Measurements from ENCODE around the gene XYLT2.
"Not testable (repeated sequence)": the region's sequence is repeated elsewhere in the genome, so short reads cannot be mapped to it uniquely, and the experiment has no call there.

Gene XYLT2

GRCh38 chr17:50329716-50330115, 16.2 kb upstream of the XYLT2 start:
- no peak for TF ChIP-seq CTCF (IDR thresholded peaks at IDR 0.05; ENCODE audit: extremely low read depth, insufficient read depth, missing control alignments)
- DNase-seq (ENCODE audit: low spot score), result no peak
- in situ Hi-C loops (cut with MboI; ENCODE audit: low pct_unique_long_range_greater_than_20kb, low sequenced_read_pairs, unreplicated experiment), result no loop called here

DNA sequence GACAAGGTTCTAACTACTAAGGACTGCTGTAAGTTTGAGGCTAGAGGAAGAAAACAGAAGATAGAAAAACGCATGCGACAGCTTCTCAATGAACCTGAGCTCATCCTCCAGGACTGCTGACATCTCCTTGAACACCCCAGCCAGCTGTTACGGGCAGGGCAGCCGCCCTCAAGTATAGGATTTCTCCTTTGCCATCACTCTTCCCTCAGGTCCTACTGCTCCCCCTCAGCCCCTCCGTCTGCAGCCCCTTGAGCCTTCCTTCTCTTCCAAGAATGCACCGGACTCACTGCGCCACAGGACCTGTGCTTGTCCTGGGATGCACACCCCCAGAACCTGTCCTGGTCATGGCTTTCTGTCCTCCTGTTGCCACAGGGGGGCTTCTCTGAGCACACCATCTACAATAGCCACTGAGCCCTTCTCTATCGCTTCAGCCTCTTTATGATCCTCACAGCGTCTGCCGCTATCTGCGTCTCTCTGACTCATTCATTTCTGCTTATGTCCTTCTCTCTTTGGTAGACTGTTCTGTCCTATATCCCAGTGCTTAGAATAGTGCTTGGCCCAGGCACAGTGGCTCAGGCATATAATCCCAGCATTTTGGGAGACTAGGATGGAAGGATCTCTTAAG, 15.7 kb upstream of the XYLT2 start:
- DNase-seq (ENCODE audit: low spot score), result no peak
- in situ Hi-C loops (cut with MboI; ENCODE audit: low pct_unique_long_range_greater_than_20kb, low sequenced_read_pairs, unreplicated experiment), result no loop called here
- no peak for TF ChIP-seq CTCF (IDR thresholded peaks at IDR 0.05; ENCODE audit: extremely low read depth, insufficient read depth, missing control alignments)

DNA sequence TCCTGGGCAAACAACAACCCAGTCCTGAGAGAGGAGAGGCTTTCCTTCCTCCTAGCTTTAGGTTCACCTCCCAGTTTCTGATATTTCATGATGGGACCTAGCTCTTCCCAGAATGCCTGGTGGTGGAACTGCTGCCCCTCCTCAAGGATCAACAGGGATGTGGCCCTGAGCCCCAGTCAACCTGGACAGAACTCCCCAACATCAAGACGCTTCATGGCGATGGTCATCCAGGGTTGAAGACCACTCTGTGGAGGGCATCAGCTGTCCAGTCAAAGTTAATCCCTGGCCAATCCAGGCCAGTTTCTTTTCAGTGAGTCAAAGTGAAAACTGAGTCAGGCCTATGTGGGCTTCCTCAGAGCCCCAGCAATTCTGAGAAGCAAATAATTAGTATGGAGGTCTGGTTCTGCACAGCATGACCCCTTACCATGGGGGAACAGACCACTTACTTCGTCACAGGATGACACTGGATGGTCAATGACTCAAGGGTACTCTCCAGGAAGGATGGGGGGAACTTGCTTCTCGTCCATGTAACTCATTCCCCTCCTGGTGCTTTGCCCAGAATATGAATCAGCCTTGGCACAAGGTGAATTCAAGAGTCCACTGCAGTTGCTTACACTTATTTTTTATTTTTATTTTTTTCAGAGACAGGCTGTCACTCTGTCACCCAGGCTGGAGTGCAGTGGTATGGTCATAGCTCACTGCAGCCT, 14.7 kb upstream of the XYLT2 start:
- no peak for DNase-seq (ENCODE audit: low spot score)
- in situ Hi-C loops (cut with MboI; ENCODE audit: low pct_unique_long_range_greater_than_20kb, low sequenced_read_pairs, unreplicated experiment), result no loop called here
- no peak for TF ChIP-seq CTCF (IDR thresholded peaks at IDR 0.05; ENCODE audit: extremely low read depth, insufficient read depth, missing control alignments)

DNA sequence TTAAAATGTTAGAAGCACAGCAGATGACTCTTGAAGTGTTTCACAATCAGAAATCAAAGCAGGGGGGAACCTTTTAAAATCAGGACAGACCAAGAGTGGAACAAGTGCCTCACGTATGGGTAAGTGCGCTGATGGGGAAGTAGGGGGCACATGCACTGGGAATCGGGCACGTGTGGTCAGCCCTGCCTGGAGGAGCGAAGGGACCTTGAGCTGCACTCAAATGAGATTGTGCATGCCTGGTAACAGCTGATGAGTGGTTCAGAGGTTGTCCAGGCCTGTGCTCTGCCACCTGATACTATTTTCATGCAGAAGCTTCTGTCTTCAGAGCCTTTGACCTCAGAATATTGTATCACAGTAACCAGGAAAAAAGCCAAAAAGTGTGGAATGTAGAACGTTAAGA, 13.7 kb upstream of the XYLT2 start:
- TF ChIP-seq CTCF (IDR thresholded peaks at IDR 0.05; ENCODE audit: extremely low read depth, insufficient read depth, missing control alignments), result no peak
- DNase-seq (ENCODE audit: low spot score), result no peak
- in situ Hi-C loops (cut with MboI; ENCODE audit: low pct_unique_long_range_greater_than_20kb, low sequenced_read_pairs, unreplicated experiment), result no loop called here

- in situ Hi-C loops (cut with MboI; ENCODE audit: low pct_unique_long_range_greater_than_20kb, low sequenced_read_pairs, unreplicated experiment); DNase-seq (ENCODE audit: low spot score): not testable (repeated sequence)
- peak; percentile 23 for TF ChIP-seq CTCF (IDR thresholded peaks at IDR 0.05; ENCODE audit: extremely low read depth, insufficient read depth, missing control alignments)
Observed at GRCh38 chr17:50333291-50334057, 12.5 kb upstream of the XYLT2 start.

GRCh38 chr17:50337956-50338355, 8.0 kb upstream of the XYLT2 start:
- DNase-seq (ENCODE audit: low spot score), result no peak
- in situ Hi-C loops (cut with MboI; ENCODE audit: low pct_unique_long_range_greater_than_20kb, low sequenced_read_pairs, unreplicated experiment), result no loop called here
- no peak for TF ChIP-seq CTCF (IDR thresholded peaks at IDR 0.05; ENCODE audit: extremely low read depth, insufficient read depth, missing control alignments)
